Mucosa of stomach (tissue), 1 donor: ENCODE results near the gene ADA.

Experiments
- H3K27me3 ChIP-seq: one replicate; pipeline ENCODE4 v1.7.0; 2013; ENCODE audit warnings: mild to moderate bottlenecking, low read length; ENCODE audit not compliant: control insufficient read depth, insufficient read depth
- H3K36me3 ChIP-seq: one replicate; pipeline ENCODE4 v1.7.0; 2013; ENCODE audit warnings: low read length; ENCODE audit not compliant: control insufficient read depth, insufficient read depth
- H3K4me1 ChIP-seq: one replicate; pipeline ENCODE4 v1.7.0; 2013; ENCODE audit warnings: mild to moderate bottlenecking, low read length; ENCODE audit not compliant: control insufficient read depth, insufficient read depth
- H3K4me3 ChIP-seq: one replicate; pipeline ENCODE4 v1.7.0; 2013; ENCODE audit warnings: low read length
- H3K9ac ChIP-seq: one replicate; pipeline ENCODE4 v1.7.0; 2013; ENCODE audit warnings: mild to moderate bottlenecking, low read length, moderate library complexity
- H3K9me3 ChIP-seq: one replicate; pipeline ENCODE4 v1.7.0; 2013; ENCODE audit warnings: mild to moderate bottlenecking, low read length, moderate library complexity; ENCODE audit not compliant: control insufficient read depth
- donor health status: Pancreatic carcinoma.

Gene ADA

DNA sequence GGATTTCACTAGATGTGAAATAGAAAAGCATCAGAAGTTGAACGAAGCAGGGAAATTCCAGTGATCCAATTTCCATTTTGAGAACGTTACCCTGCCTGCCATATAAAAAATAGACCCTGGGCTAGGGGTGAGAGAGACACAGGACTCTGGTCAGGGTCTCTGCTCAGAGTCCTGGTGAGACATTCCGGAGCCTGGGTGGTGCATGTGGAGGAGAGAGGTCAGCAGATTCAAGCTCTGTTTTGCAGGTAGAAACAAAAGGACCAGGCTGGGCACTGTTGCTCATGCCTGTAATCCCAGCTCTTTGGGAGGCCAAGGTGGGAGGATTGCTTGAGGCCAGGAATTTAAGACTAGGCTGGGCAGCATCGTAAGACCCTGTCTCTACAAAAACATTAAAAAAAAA, 51.2 kb downstream of the ADA start:
- no peak overlapping the region for H3K4me3 ChIP-seq
- no peaks in the 10 kb centered on the region for H3K9me3 ChIP-seq
- no peaks in the 10 kb centered on the region for H3K36me3 ChIP-seq
- no peaks in the 10 kb centered on the region for H3K27me3 ChIP-seq
- no peak overlapping the region for H3K9ac ChIP-seq
- peaks cover 12% of the 10 kb centered on the region for H3K4me1 ChIP-seq

DNA sequence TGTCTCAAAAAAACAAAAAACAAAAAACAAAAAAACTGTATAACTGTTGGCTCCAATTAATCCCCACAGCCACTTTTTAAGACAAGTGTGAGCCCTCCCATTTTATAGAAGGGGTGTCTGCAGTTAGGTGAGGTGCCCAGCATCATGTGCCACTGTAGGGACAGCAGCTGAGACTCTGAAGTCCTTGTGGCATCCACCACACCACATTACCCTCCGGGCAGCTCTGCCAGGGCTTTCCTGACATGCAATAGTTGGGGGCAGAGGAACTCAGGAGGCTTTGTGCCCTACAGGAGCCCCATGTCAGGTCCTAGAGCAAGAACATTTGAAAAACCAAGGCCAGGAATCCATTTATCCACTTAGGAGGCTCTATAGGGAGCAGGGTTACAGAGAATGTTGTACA, 51.8 kb downstream of the ADA start:
- H3K9me3 ChIP-seq: no peaks in the 10 kb centered on the region
- H3K9ac ChIP-seq: no peak overlapping the region
- H3K4me3 ChIP-seq: no peak overlapping the region
- H3K4me1 ChIP-seq: peaks cover 12% of the 10 kb centered on the region
- no peaks in the 10 kb centered on the region for H3K36me3 ChIP-seq
- H3K27me3 ChIP-seq: no peaks in the 10 kb centered on the region

DNA sequence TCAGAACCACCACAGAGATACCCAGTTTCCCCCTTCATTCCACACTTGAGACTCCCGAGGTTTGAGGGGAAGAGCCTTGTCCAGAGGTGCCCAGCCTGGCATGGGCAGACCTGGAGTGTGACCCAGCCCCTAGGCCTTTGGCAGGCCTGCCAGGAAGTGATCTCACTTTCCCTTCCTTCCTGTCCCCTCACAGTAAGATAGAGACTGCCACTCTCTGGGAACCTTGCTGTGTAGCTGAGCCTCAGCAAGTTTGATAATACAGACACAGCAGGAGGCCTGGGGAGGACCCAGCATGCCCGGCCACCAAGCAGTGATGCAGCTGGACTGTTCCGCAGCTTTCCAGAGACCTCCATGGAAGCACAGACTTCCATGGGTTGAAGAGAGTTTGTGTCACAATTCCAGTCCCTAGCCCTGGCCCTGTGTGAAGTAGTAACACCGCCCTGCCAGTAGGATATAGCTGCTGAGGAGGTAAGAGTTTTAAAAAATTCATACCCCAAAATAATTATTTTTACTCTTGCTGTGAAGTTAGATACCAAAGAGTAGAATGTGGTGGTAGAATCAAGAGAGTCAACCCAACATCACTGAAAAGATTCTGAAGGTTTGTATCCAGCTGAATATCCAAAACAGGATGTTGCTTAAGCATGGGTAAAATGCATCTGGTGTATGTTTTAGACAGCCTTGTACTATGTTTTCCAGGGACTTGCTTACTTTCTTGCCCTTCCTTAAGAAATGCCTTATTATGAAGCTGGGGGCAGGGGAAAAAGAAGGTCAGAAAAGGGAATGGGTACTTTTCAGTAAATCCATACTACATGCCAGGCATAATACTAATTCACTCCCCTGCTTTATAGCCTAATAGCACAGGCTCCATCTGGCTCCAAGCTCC, 52.8 kb downstream of the ADA start:
- H3K4me1 ChIP-seq: peaks cover 12% of the 10 kb centered on the region
- H3K27me3 ChIP-seq: no peaks in the 10 kb centered on the region
- no peaks in the 10 kb centered on the region for H3K9me3 ChIP-seq
- no peak overlapping the region for H3K9ac ChIP-seq
- H3K36me3 ChIP-seq: no peaks in the 10 kb centered on the region
- H3K4me3 ChIP-seq: no peak overlapping the region

DNA sequence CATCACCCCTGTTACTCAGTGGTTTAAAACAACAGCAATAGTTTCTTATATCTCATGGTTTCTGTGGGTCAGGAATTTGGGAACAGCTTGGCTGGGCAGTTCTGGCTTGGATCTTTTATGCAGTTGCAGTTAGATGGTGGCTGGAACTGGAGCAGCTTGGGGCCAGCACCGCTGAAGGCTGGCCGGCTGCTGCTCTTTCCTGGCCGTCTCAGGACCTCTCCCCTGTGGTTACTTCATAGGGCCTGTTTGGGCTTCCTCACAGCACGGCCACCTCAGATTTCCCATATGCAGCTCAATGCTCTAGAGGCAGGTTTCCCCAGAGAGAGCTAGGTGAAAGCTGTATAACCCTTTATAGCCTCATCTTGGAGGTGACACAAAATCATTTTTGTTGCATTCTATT, 53.6 kb downstream of the ADA start:
- Histone ChIP-seq H3K27me3 (no peaks in the 10 kb centered on the region), H3K9ac (no peak overlapping the region), H3K4me1 (peaks cover 12% of the 10 kb centered on the region), H3K36me3 (no peaks in the 10 kb centered on the region), H3K4me3 (no peak overlapping the region), H3K9me3 (no peaks in the 10 kb centered on the region)

DNA sequence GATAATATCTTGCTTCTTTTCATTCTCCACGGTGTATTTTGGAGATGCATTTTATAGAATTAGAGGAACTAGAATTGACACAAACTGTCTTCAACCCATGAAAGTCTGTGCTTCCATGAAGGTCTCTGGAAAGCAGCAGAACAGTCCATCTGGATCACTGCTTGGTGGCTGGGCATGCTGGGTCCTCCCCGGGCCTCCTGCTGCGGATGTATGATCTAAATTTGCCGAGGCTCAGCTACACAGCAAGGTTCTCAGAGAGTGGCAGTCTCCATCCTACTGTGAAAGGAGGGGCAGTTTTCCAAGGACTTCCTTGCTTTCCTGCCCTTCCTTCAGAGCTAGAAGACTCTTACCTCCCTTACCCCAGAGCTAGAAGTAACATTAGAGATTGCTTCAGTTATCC, 54.0 kb downstream of the ADA start:
- no peaks in the 10 kb centered on the region for H3K27me3 ChIP-seq
- no peak overlapping the region for H3K9ac ChIP-seq
- no peaks in the 10 kb centered on the region for H3K9me3 ChIP-seq
- H3K4me1 ChIP-seq: peaks cover 12% of the 10 kb centered on the region
- no peaks in the 10 kb centered on the region for H3K36me3 ChIP-seq
- no peak overlapping the region for H3K4me3 ChIP-seq

DNA sequence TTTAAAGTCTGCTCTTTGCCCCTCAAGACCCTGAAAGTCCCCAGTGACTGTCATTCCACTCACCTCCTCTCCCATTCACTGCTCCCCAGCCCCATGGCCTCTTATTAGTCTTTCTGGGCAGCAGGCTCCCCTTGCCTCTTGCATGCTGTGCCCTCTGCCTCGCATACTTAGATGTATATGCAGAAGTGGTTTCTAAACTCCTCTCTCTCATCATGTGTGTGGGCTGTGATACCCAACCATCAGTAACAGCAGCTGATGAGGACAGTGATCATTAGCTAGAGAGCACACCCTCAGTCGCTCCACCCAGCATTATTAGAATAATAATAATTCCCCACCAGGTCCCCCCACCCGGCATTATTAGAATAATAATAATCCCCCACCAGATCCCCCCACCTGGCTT, 54.6 kb downstream of the ADA start:
- H3K9me3 ChIP-seq: no peaks in the 10 kb centered on the region
- peaks cover 12% of the 10 kb centered on the region for H3K4me1 ChIP-seq
- no peaks in the 10 kb centered on the region for H3K36me3 ChIP-seq
- no peak overlapping the region for H3K9ac ChIP-seq
- no peak overlapping the region for H3K4me3 ChIP-seq
- no peaks in the 10 kb centered on the region for H3K27me3 ChIP-seq

DNA sequence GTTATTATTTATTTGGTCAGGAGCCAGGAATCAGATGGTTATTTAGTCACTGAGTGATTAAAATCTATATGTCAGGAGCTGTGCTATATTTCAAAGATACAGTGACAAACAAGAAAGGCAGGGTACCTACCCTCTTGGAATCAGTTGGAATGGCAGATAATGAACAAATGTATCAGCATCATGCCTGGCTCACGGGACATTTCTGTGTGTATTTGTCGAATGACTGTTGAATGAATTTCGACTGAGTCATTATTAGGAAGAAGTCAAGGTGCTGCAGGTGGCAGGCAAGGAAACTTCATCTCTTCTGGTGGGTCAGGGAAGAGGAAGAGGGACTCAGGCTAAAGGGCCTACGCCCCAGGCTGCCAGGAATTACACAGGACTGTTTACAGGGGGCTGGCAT, 55.5 kb downstream of the ADA start:
- H3K27me3 ChIP-seq: no peaks in the 10 kb centered on the region
- no peaks in the 10 kb centered on the region for H3K9me3 ChIP-seq
- no peak overlapping the region for H3K9ac ChIP-seq
- H3K4me3 ChIP-seq: no peak overlapping the region
- H3K36me3 ChIP-seq: no peaks in the 10 kb centered on the region
- peaks cover 7% of the 10 kb centered on the region for H3K4me1 ChIP-seq

DNA sequence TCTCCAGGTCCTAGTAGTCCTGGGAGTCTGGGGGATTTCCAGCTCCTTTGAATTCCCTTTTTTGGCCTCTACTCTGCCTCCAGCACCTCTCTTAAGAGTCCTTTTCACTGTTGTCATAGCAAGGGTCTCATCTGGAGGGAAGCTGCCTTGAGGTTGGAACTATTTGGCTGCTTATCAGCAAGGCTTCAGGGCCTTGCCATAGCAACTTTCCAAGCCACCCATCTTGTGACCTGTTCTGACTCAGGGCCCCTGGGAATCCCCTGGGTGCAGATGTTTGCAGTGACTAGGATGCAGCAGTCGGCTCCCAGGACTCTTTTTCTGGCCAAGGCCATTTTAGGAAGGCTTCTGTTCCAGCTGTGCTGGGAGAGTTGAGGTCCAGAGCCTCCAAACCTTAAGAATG, 56.8 kb downstream of the ADA start:
- Histone ChIP-seq H3K27me3 (no peaks in the 10 kb centered on the region), H3K36me3 (no peaks in the 10 kb centered on the region), H3K4me3 (no peak overlapping the region), H3K9me3 (no peaks in the 10 kb centered on the region), H3K9ac (no peak overlapping the region), H3K4me1 (no peaks in the 10 kb centered on the region)

DNA sequence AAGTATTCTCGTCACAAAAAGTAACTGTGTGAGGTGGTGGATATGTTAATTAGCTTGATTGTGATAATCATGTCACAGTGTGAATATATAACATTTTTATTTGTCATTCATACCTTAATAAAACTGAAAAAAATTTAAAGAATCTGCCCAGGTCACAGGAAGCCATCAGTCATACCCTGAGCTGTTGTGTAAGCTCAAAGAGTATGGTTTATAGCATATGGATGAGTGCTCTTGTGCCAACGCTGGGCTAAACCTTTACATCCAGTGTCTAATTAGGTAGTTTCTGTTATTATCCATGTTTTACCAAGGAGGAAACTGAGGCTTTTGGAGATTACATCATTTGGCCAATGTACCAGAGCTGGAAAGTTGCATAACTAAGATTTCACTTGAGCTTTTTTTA, 57.7 kb downstream of the ADA start:
- Histone ChIP-seq H3K9ac (no peak overlapping the region), H3K9me3 (no peaks in the 10 kb centered on the region), H3K4me1 (no peaks in the 10 kb centered on the region), H3K27me3 (no peaks in the 10 kb centered on the region), H3K4me3 (no peak overlapping the region), H3K36me3 (no peaks in the 10 kb centered on the region)

DNA sequence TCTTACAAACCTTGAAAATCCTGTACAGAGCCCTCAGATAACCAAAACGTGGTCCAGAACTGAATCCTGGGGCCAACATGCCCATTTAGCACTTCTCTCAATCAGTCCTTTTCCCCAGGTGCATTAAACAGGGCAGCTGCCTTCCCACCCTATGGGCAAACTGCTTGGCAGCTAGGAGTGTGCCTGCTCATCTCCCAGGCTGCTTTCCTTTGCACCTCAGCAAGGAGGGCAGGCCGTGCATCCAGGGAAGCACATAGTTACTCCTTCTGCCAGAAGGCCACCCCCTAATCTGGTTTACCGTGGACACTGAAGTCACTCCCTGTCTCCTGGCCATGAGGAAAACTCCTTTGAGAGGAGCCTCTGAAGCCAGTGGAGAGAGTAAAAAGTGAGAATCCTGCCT, 59.1 kb downstream of the ADA start:
- Histone ChIP-seq H3K9me3 (no peaks in the 10 kb centered on the region), H3K4me1 (no peaks in the 10 kb centered on the region), H3K4me3 (no peak overlapping the region), H3K36me3 (no peaks in the 10 kb centered on the region), H3K9ac (no peak overlapping the region), H3K27me3 (no peaks in the 10 kb centered on the region)

DNA sequence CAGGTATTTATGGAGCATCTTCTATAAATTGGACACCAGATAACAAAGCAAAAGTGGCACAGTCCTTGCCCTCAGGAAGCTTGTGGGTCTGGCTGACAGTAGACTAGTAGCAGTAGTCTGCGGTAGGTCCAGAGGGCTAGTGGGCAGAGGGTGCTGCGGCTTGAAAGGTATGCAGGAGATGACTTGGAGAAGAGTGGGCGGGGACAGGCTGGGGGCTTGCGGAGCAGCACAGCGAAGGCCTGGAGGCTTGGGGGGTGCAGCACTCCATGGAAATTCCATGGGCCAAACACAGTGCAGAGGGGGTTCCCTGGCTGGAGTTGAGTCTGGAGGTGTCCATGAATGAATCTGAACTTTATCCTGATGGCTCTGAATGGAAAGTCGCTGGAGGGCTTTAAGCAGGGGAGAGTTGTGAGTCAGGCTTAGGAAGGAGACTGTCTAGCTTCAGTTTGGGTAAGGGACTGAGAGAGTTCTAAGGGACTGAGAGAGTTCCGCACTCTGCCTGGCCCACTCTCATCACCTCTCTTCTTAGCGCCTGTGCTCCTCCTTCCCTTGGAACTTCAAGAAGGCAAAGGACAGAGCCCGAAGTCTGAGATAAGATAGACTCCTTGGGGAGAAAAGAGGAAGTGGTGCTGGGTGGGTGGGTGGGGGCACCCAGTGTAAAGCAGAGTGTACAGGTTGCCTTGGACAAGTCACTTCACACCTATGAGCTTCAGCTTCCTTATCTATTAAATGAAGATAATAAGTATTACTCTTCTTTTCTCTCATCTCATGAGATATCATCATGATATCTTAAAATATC, 60.3 kb downstream of the ADA start:
- no peaks in the 10 kb centered on the region for H3K9me3 ChIP-seq
- no peaks in the 10 kb centered on the region for H3K4me1 ChIP-seq
- no peak overlapping the region for H3K4me3 ChIP-seq
- no peaks in the 10 kb centered on the region for H3K36me3 ChIP-seq
- H3K9ac ChIP-seq: no peak overlapping the region
- H3K27me3 ChIP-seq: no peaks in the 10 kb centered on the region

DNA sequence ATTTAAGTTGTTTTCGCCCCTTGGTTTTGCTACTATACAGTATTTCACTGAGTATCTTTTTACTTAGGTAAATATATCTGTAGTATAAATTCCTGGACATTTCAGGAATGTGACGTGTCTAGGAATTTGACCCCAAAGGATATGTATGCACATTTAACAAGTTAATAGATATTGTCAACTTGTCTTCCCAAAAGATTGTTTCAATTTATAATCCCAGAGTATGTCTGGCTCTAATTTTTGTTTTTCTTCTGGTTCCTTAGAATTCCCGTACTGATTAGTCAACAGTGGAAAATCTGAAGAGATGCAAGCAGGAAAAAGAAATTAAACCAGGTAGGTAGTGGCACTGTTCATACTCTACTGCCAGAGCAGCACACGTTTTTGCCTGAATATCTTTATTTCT, 62.0 kb downstream of the ADA start:
- no peaks in the 10 kb centered on the region for H3K9me3 ChIP-seq
- no peaks in the 10 kb centered on the region for H3K4me1 ChIP-seq
- no peak overlapping the region for H3K9ac ChIP-seq

More for the DNA sequence above, 62.0 kb downstream of the ADA start:
- H3K36me3 ChIP-seq: no peaks in the 10 kb centered on the region
- H3K4me3 ChIP-seq: no peak overlapping the region
- no peaks in the 10 kb centered on the region for H3K27me3 ChIP-seq
